GM12878 (cell line): ENCODE results near the gene ZNF407. TPM values are rescaled to one million over a fixed set of nuclear protein-coding genes. Genes with fewer than 3 reads are reported as not detected.

Experiments used
- ATAC-seq: fragments of 200-7000 bp; cut with Tn5 transposase; 3 replicates; pipeline ENCODE4 v1.9.1; 2020; ENCODE audit warnings: mild to moderate bottlenecking, moderate library complexity
- BruUV-seq: library from RNA; stranded (reverse); fragments of 400-500 nt; replicated peaks from 2 replicates; lab custom pipeline; 2021; lab: Mats Ljungman, UMichigan
- CTCF ChIA-PET: fragments of 300-600 bp; sonication (Branson Sonifier 250); formaldehyde crosslinking; extraction: SDS; loops from one replicate; lab custom pipeline; 2021; ENCODE audit warnings: inconsistent platforms; lab: Yijun Ruan, JAX
- POLR2A ChIA-PET: fragments of 350-600 bp; formaldehyde crosslinking; extraction: SDS; loops from one replicate; lab custom pipeline; 2021; ENCODE audit warnings: inconsistent platforms; lab: Charles Lee
- RAD21 ChIA-PET: fragments of 300-600 bp; sonication (Branson Sonifier 250); formaldehyde crosslinking; loops from one replicate; lab custom pipeline; 2023; ENCODE audit warnings: antibody characterized with exemption; ENCODE audit not compliant: unreplicated experiment; lab: Charles Lee
- SMC1A ChIA-PET: fragments of 300-600 bp; sonication (Branson Sonifier 250); formaldehyde crosslinking; loops from one replicate; lab custom pipeline; 2023; ENCODE audit not compliant: unreplicated experiment, uncharacterized antibody; lab: Charles Lee
- DNase-seq: peaks from one replicate; pipeline ENCODE4 v3.0.0-alpha.2; 2011; ENCODE audit warnings: low read depth, low spot score
- FAIRE-seq: peaks from 3 replicates; lab custom pipeline; 2011; peaks lifted over from hg19 to GRCh38; lab: Jason Lieb, UNC
- H2AFZ ChIP-seq: 2 replicates; pipeline ENCODE4 v1.6.0; 2011; ENCODE audit warnings: low read depth, low read length, control low read depth; ENCODE audit not compliant: control insufficient read depth
- H3K27ac ChIP-seq: 2 replicates; pipeline ENCODE4 v1.5.1; 2011; ENCODE audit warnings: control low read depth; ENCODE audit not compliant: control insufficient read depth, insufficient read depth
- H3K27me3 ChIP-seq, 2 experiments: replicated peaks in 1 of 2; 2 replicates each; pipeline versions ENCODE4 v1.6.0 to v1.6.1; 2011; ENCODE audit warnings: low read length in 1 of 2; ENCODE audit not compliant: control insufficient read depth in 2 of 2, insufficient read depth in 2 of 2
- H3K36me3 ChIP-seq, 2 experiments: 2 replicates each; pipeline ENCODE4 v1.5.1; 2011; ENCODE audit warnings: low read length in 1 of 2; ENCODE audit not compliant: control insufficient read depth in 2 of 2, insufficient read depth in 2 of 2
- H3K4me1 ChIP-seq: 2 replicates; pipeline ENCODE4 v1.6.1; 2011; ENCODE audit warnings: mild to moderate bottlenecking, low read length, moderate library complexity, mixed read lengths; ENCODE audit not compliant: control insufficient read depth, insufficient read depth
- H3K4me2 ChIP-seq: 2 replicates; pipeline ENCODE4 v1.6.0; 2011; ENCODE audit warnings: control low read depth; ENCODE audit not compliant: control insufficient read depth, insufficient read depth
- H3K4me3 ChIP-seq: fragments of 200-600 bp; sonication (generic); 2 replicates; pipeline ENCODE4 v1.5.1; 2016
- H3K79me2 ChIP-seq: 2 replicates; pipeline ENCODE4 v1.6.0; 2011; ENCODE audit warnings: low read length; ENCODE audit not compliant: control insufficient read depth, insufficient read depth
- H3K9ac ChIP-seq: 2 replicates; pipeline ENCODE4 v1.8.0; 2011; ENCODE audit warnings: low read length, control low read depth, mixed read lengths; ENCODE audit not compliant: control insufficient read depth, insufficient read depth
- H3K9me3 ChIP-seq: replicated peaks from 3 replicates; pipeline ENCODE4 v1.5.1; 2011; ENCODE audit warnings: mild to moderate bottlenecking, low read length; ENCODE audit not compliant: control insufficient read depth, insufficient read depth
- H4K20me1 ChIP-seq: 2 replicates; pipeline ENCODE4 v1.6.0; 2011; ENCODE audit not compliant: control insufficient read depth, insufficient read depth
- BACH1 ChIP-seq: fragments of 450-650 bp; IDR thresholded peaks from 2 replicates; pipeline ENCODE4 v1.6.1; 2017; ENCODE audit warnings: mild to moderate bottlenecking, borderline replicate concordance
- BHLHE40 ChIP-seq, 2 experiments: fragments of 450-650 bp in 1 of 2; IDR thresholded peaks; 2 replicates each; pipeline ENCODE4 v1.6.1; 2011 to 2017; ENCODE audit warnings: low read depth in 2 of 2, borderline replicate concordance in 1 of 2, improper control_type of control experiment in 1 of 2, low read length in 1 of 2, mild to moderate bottlenecking in 1 of 2
- HDAC6 ChIP-seq: fragments of 200-600 bp; sonication (generic); IDR thresholded peaks from one replicate; pipeline ENCODE4 v1.8.0; 2017; ENCODE audit warnings: antibody characterized with exemption; ENCODE audit not compliant: unreplicated experiment
- JUNB ChIP-seq: IDR thresholded peaks from 2 replicates; pipeline ENCODE4 v1.6.1; 2016; ENCODE audit warnings: antibody characterized with exemption, mild to moderate bottlenecking
- MEF2A ChIP-seq: IDR thresholded peaks from 2 replicates; pipeline ENCODE4 v1.6.1; 2011; ENCODE audit warnings: low read depth, mild to moderate bottlenecking, low read length, moderate library complexity; ENCODE audit not compliant: insufficient read depth
- NFIC ChIP-seq: IDR thresholded peaks from 2 replicates; pipeline ENCODE4 v1.6.1; 2012; ENCODE audit warnings: low read depth, mild to moderate bottlenecking, inconsistent platforms, low read length, moderate library complexity
- SREBF1 ChIP-seq: IDR thresholded peaks from 2 replicates; pipeline ENCODE4 v1.6.1; 2012; ENCODE audit warnings: mild to moderate bottlenecking, low read length
- STAT1 ChIP-seq: fragments of 450-650 bp; conservative IDR thresholded peaks from 2 replicates; pipeline ENCODE4 v1.6.1; 2014; ENCODE audit warnings: antibody characterized with exemption, mild to moderate bottlenecking
- TARDBP ChIP-seq: IDR thresholded peaks from 2 replicates; pipeline ENCODE4 v1.6.1; 2016; ENCODE audit warnings: borderline replicate concordance
- WRNIP1 ChIP-seq: IDR thresholded peaks from 2 replicates; pipeline ENCODE4 v1.6.1; 2011; ENCODE audit warnings: low read depth, low read length, improper control_type of control experiment, borderline replicate concordance
- ZBTB40 ChIP-seq: fragments of 450-650 bp; IDR thresholded peaks from 2 replicates; pipeline ENCODE4 v1.6.1; 2016; ENCODE audit warnings: mild to moderate bottlenecking, moderate library complexity, borderline replicate concordance
- WGBS: methylation state at CpG from one replicate; pipeline ENCODE4 v1.1.6; 2016; ENCODE audit warnings: low lambda C conversion rate; ENCODE audit not compliant: insufficient replicate concordance, insufficient coverage; ENCODE audit errors: missing lambda C conversion rate; 5-methylcytosine and 5-hydroxymethylcytosine counted together
- in situ Hi-C: fragments of 300-500 bp; cut with MboI; formaldehyde crosslinking; loops from 9 replicates; pipeline ENCODE4 v1.14.3; 2018; ENCODE audit warnings: mixed read lengths
- intact Hi-C: fragments of 100-400 bp; cut with micrococcal nuclease; formaldehyde crosslinking; loops from one replicate; pipeline ENCODE4 v1.14.2; 2022; ENCODE audit not compliant: unreplicated experiment
- polyA plus RNA-seq, 11 experiments: library from polyadenylated mRNA; depleted of rRNA in 4 of 11; unstranded in 6 of 11; stranded (reverse) in 5 of 11; fragments of >200 nt; fragmentation: Nextera tagmentation in 4 of 11; fragmentation: Illumina TruSeq in 1 of 11; extraction: Ambion mirVana in 4 of 11; extraction: Trizol in 1 of 11; gene quantifications; 1 replicate in 1 of 11; 2 replicates in 10 of 11; pipeline versions ENCODE4 v1.2.1 to v1.2.3, GENCODE V29; 2011 to 2016; ENCODE audit warnings: inconsistent platforms in 2 of 11, missing spikeins in 2 of 11, low read depth in 1 of 11
- total RNA-seq, 4 experiments: library from RNA; depleted of rRNA in 3 of 4; stranded (reverse); fragments of >200 nt in 3 of 4; fragmentation: Illumina TruSeq in 1 of 4; extraction: Trizol in 1 of 4; gene quantifications; 2 replicates each; pipeline versions ENCODE4 v1.2.1 to v1.2.3, GENCODE V29; 2013 to 2021
- TF ChIP-seq, protein P1 (sequence below): fragments of 450-650 bp; formaldehyde crosslinking; IDR thresholded peaks from 2 replicates; pipeline ENCODE4 v1.4.0; 2022; ENCODE audit warnings: mild to moderate bottlenecking, moderate library complexity
- TF ChIP-seq, protein P2 (sequence below): fragments of 450-650 bp; IDR thresholded peaks from 2 replicates; pipeline ENCODE4 v1.6.1; 2017; ENCODE audit warnings: antibody characterized with exemption, mild to moderate bottlenecking, moderate library complexity

The ZNF407 gene
- total and polyA plus RNA-seq, 10 of the 15 experiments (the other 5 are each of a cell fraction or from before 2014, with no cell fraction given) = 0.69 to 11.6 (median 5.3) TPM

DNA sequence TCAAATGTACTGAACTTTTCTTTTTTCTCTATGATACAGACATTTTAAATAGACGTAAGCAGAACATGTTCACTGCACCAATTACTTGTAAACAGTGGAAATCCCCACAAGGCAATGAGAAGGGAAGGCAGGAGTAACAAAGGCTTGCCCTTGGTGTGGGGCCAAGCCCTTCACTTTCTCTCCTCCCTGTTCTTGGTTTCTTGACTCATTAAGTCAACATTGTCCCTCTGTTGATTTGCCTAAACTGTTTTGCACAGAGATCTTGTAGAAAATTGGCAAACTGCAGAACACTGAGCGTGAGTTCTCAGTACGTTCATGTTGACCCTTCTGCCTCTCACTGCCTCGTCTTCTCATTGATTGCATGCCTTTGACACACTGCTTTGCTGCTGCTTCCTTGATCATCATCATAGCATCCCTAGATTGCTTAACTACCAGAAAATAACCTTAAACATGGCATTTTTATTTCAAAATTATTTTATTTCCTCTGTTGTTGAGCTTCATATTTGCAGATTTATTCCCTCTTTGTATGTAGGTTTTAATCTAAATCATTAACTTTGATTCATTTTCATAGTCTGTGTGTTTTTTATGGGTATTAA lies 353.6 kb downstream of the ZNF407 start:
- ATAC-seq (peak; percentile 95), DNase-seq (peak; percentile 59), FAIRE-seq (peak; percentile 41)
- POLR2A ChIA-PET = interaction anchor here (0.6 kb wide), 1 partner anchor 184 kb away, joined by 4 read pairs; no protein-coding TSS in a partner anchor
- BruUV-seq = no TSS peak
- no peak overlapping the region for H3K4me2 ChIP-seq
- no peak overlapping the region for H3K4me3 ChIP-seq
- in situ Hi-C loops = loop anchor here (25.0 kb wide), 1 partner anchor 289 kb away; no protein-coding TSS in a partner anchor
- no peak overlapping the region for H2AFZ ChIP-seq
- RAD21 ChIA-PET = no interaction called here
- SMC1A ChIA-PET = interaction anchor here (0.6 to 2.3 kb wide), 4 partner anchors 42 to 183 kb away, joined by 3 to 5 read pairs (median 4); no protein-coding TSS in a partner anchor
- CTCF ChIA-PET = interaction anchor here (0.8 to 5.4 kb wide), 3 partner anchors 12 to 297 kb away, joined by 3 to 18 read pairs (median 3); no protein-coding TSS in a partner anchor
- H3K36me3 ChIP-seq = no peaks in the 10 kb centered on the region
- H4K20me1 ChIP-seq = no peaks in the 10 kb centered on the region
- H3K9me3 ChIP-seq = no peaks in the 10 kb centered on the region
- WGBS = 69% methylated on average over 4 of the region's 4 CpGs
- H3K4me1 ChIP-seq = peaks cover 11% of the 10 kb centered on the region
- no peaks in the 10 kb centered on the region for H3K27me3 ChIP-seq
- H3K27ac ChIP-seq = no peak overlapping the region
- H3K79me2 ChIP-seq = no peaks in the 10 kb centered on the region
- intact Hi-C loops = no loop called here
- H3K9ac ChIP-seq = no peak overlapping the region
- no peak for TF ChIP-seq ZBTB40
- no peak for TF ChIP-seq TARDBP
- TF ChIP-seq HDAC6 = no peak
- no peak for TF ChIP-seq NFIC
- no peak for TF ChIP-seq MEF2A
- peak in 1 of 2 experiments; percentile 12; a peak in 1 of 4 replicates for TF ChIP-seq BHLHE40 (IDR thresholded peaks at IDR 0.05; ENCODE audit: borderline replicate concordance in 1 of 2, low read depth in 2 of 2, low read length in 1 of 2)
- TF ChIP-seq SREBF1 = no peak
- TF ChIP-seq, protein P1, sequence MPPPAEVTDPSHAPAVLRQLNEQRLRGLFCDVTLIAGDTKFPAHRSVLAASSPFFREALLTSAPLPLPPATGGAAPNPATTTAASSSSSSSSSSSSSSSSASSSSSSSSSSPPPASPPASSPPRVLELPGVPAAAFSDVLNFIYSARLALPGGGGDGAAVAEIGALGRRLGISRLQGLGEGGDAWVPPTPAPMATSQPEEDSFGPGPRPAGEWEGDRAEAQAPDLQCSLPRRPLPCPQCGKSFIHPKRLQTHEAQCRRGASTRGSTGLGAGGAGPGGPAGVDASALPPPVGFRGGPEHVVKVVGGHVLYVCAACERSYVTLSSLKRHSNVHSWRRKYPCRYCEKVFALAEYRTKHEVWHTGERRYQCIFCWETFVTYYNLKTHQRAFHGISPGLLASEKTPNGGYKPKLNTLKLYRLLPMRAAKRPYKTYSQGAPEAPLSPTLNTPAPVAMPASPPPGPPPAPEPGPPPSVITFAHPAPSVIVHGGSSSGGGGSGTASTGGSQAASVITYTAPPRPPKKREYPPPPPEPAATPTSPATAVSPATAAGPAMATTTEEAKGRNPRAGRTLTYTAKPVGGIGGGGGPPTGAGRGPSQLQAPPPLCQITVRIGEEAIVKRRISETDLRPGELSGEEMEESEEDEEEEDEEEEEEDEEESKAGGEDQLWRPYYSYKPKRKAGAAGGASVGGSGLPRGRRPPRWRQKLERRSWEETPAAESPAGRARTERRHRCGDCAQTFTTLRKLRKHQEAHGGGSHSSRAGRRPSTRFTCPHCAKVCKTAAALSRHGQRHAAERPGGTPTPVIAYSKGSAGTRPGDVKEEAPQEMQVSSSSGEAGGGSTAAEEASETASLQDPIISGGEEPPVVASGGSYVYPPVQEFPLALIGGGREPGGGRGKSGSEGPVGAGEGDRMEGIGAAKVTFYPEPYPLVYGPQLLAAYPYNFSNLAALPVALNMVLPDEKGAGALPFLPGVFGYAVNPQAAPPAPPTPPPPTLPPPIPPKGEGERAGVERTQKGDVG (CRISPR knock-in tag) = no peak
- TF ChIP-seq STAT1 = no peak
- TF ChIP-seq, protein P2, sequence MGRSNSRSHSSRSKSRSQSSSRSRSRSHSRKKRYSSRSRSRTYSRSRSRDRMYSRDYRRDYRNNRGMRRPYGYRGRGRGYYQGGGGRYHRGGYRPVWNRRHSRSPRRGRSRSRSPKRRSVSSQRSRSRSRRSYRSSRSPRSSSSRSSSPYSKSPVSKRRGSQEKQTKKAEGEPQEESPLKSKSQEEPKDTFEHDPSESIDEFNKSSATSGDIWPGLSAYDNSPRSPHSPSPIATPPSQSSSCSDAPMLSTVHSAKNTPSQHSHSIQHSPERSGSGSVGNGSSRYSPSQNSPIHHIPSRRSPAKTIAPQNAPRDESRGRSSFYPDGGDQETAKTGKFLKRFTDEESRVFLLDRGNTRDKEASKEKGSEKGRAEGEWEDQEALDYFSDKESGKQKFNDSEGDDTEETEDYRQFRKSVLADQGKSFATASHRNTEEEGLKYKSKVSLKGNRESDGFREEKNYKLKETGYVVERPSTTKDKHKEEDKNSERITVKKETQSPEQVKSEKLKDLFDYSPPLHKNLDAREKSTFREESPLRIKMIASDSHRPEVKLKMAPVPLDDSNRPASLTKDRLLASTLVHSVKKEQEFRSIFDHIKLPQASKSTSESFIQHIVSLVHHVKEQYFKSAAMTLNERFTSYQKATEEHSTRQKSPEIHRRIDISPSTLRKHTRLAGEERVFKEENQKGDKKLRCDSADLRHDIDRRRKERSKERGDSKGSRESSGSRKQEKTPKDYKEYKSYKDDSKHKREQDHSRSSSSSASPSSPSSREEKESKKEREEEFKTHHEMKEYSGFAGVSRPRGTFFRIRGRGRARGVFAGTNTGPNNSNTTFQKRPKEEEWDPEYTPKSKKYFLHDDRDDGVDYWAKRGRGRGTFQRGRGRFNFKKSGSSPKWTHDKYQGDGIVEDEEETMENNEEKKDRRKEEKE = no peak
- TF ChIP-seq JUNB = no peak
- no peak for TF ChIP-seq BACH1
- TF ChIP-seq WRNIP1 = no peak
